ENCODE measurements around the gene VPS36. TPM values are rescaled to one million over a fixed set of nuclear protein-coding genes. Genes with fewer than 3 reads are reported as not detected.

VPS36 gene
- total and polyA plus RNA-seq, 2 of the 8 experiments (the other 6 are each of a cell fraction or from before 2014, with no cell fraction given): 14.1 to 19.8 TPM

GRCh38 chr13:52461265-52461664 lies 10.8 kb upstream of the VPS36 start:
- no peak overlapping the region for H2BK15ac ChIP-seq (ENCODE audit: low read length)
- no peaks in the 10 kb centered on the region for H3K9me3 ChIP-seq (ENCODE audit: insufficient read depth in 2 of 2, low read depth in 1 of 2, low read length in 1 of 2)
- H3K56ac ChIP-seq (replicated peaks; ENCODE audit: insufficient read length, low read depth, low read length): no peak overlapping the region
- DNase-seq (ENCODE audit: low read depth in 1 of 2, low spot score in 2 of 2): no peak
- no peak for FAIRE-seq
- H2AFZ ChIP-seq (ENCODE audit: low read length): no peak overlapping the region
- H2BK20ac ChIP-seq (ENCODE audit: low read length): no peak overlapping the region
- no peak overlapping the region for H4K5ac ChIP-seq (ENCODE audit: insufficient read length, low read depth, low read length)
- no peaks in the 10 kb centered on the region; the same call in 1 of the 2 replicates for H3K79me1 ChIP-seq (ENCODE audit: low read depth, low read length)
- peaks cover 0 to 3% (median 0%) of the 10 kb centered on the region in 4 experiments; a peak in 1 of 7 replicates for H3K4me1 ChIP-seq (replicated peaks in 1 of 4; ENCODE audit: control insufficient read depth in 3 of 4, insufficient read depth in 4 of 4, low read length in 3 of 4)
- H2BK12ac ChIP-seq (ENCODE audit: low read depth, low read length): no peak overlapping the region
- H3K14ac ChIP-seq (ENCODE audit: insufficient read length): no peak overlapping the region
- H3K4ac ChIP-seq (replicated peaks; ENCODE audit: insufficient read length, low read depth, low read length): no peak overlapping the region
- H4K91ac ChIP-seq (replicated peaks; ENCODE audit: insufficient read length, low read length): no peak overlapping the region
- no peak overlapping the region for H3K4me3 ChIP-seq (ENCODE audit: extremely low read depth in 1 of 4, insufficient read depth in 2 of 4, low read depth in 3 of 4, low read length in 4 of 4)
- no peaks in the 10 kb centered on the region for H3K27me3 ChIP-seq (replicated peaks in 1 of 4; ENCODE audit: control insufficient read depth in 3 of 4, extremely low read depth in 1 of 4, insufficient read depth in 3 of 4, low read length in 3 of 4)
- TF ChIP-seq BRCA1 (IDR thresholded peaks at IDR 0.05; ENCODE audit: low read depth, low read length) (no peak), FOSL1 (IDR thresholded peaks at IDR 0.05; ENCODE audit: insufficient read depth, low read depth, low read length) (no peak), CTCF (IDR thresholded peaks at IDR 0.05; ENCODE audit: control extremely low read depth in 1 of 3, insufficient read depth in 1 of 3, low read depth in 1 of 3, low read length in 3 of 3) (no peak), HDAC6 (IDR thresholded peaks at IDR 0.05; ENCODE audit: low read depth, low read length) (no peak), CHD2 (IDR thresholded peaks at IDR 0.05; ENCODE audit: low read length) (no peak)
- H2AK5ac ChIP-seq (ENCODE audit: low read depth, low read length): no peak overlapping the region
- H2BK120ac ChIP-seq (replicated peaks; ENCODE audit: low read depth, low read length): no peak overlapping the region
- no peaks in the 10 kb centered on the region for H3K23me2 ChIP-seq (ENCODE audit: low read depth, low read length)
- peaks cover 0 to 2% of the 10 kb centered on the region in 2 experiments for H4K20me1 ChIP-seq (replicated peaks in 1 of 2; ENCODE audit: control insufficient read depth in 1 of 2, insufficient read depth in 2 of 2, low read length in 2 of 2)
- H3K36me3 ChIP-seq (ENCODE audit: control insufficient read depth in 2 of 4, insufficient read depth in 4 of 4, low read length in 3 of 4): peaks cover 9 to 86% (median 42%) of the 10 kb centered on the region in 4 experiments
- POLR2A ChIA-PET (ENCODE audit: partially characterized antibody): no interaction called here
- CTCF ChIA-PET (ENCODE audit: partially characterized antibody): no interaction called here
- no peak overlapping the region for H3K27ac ChIP-seq (ENCODE audit: low read depth, low read length)
- H4K8ac ChIP-seq (ENCODE audit: extremely low read depth, insufficient read depth, low read length): no peak overlapping the region
- 100% methylated on average over 3 of the region's 3 CpGs; no CpG with 5 or more reads in 1 of the 2 experiments for WGBS, 2 experiments (ENCODE audit: extremely low coverage in 1 of 2, insufficient coverage in 1 of 2, insufficient read length in 1 of 2, insufficient replicate concordance in 2 of 2, low coverage in 1 of 2, low lambda C conversion rate in 2 of 2, missing lambda C conversion rate in 1 of 2)
- no peak overlapping the region for H3K23ac ChIP-seq (ENCODE audit: insufficient read length)
- H2BK5ac ChIP-seq (ENCODE audit: low read depth, low read length): no peak overlapping the region
- peaks cover 0 to 17% of the 10 kb centered on the region in 2 experiments; a peak in 2 of 4 replicates for H3K79me2 ChIP-seq (ENCODE audit: control insufficient read depth in 1 of 2, insufficient read depth in 2 of 2, low read length in 2 of 2)
- H3K18ac ChIP-seq (ENCODE audit: extremely low read depth, low read length): no peak overlapping the region
- H3K4me2 ChIP-seq (ENCODE audit: insufficient read depth in 1 of 2, low read depth in 2 of 2, low read length in 2 of 2): no peak overlapping the region
- no peak overlapping the region for H3K9ac ChIP-seq (replicated peaks in 1 of 4; ENCODE audit: extremely low read depth in 1 of 4, low read depth in 3 of 4, low read length in 3 of 4)

All from H1 (cell line).